Measurements from ENCODE around the gene GRPEL2.
"Not testable (repeated sequence)": the region's sequence is repeated elsewhere in the genome, so short reads cannot be mapped to it uniquely, and the experiment has no call there.

The GRPEL2 gene

DNA sequence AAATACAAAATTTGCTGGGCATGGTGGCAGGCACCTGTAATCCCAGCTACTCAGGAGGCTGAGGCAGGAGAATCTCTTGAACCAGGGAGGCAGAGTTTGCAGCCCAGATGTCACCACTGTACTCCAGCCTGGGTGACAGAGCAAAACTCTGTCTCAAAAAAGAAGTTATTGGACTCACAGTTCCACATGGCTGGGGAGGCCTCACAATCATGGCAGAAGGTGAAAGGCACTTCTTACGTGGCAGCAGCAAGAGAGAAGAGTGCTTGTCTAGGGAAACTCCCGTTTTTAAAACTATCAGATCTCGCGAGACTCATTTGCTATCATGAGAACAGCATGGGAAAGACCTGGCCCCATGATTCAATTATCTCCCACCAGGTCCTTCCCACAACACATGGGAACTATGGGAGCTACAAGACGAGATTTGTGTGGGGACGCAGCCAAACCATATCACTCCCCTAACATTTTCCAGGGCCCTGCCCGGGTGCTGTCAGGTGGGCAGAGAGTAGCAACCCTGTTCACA is 53.5 kb downstream of the GRPEL2 start:
- not testable (repeated sequence) for DNase-seq (ENCODE audit: low read depth)

DNA sequence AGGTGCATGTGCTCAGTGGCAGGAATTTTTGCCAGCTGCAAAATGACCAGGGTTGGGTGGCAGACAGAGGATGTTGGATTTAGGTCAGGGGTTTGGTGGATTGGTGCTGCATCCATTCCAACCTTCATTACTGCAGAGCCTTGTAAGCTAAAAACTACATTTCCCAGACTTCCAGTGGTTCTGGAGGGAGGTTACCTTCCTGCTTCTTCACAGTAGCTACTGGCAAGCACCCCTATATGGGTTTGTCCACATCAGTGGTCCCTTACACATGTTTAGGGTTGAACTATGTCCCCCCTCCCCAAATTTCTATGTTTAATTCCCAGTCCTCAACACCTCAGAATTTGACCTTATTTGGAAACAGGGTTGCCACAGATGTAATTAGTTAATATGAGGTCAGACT is 54.5 kb downstream of the GRPEL2 start:
- DNase-seq (ENCODE audit: low read depth) = no peak

DNA sequence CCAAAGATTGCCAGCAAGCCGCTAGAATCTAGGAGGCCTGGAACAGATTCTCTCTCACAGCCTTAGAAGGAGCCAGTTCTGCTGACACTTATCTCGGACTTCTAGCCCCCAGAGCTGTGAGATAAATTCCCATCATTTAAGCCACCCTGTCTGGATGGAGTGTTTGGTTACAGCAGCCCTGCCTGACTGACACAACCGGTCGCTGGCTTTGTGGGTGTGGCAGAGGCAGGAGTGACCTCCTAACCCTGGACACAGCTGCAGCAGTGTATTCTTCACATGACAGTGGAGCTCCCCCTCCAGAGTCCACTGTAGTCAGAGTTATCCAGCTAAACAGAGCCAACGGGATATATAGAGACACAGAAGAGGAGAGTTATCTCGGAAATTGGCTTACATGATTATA is 55.0 kb downstream of the GRPEL2 start:
- no peak for DNase-seq (ENCODE audit: low read depth)

DNA sequence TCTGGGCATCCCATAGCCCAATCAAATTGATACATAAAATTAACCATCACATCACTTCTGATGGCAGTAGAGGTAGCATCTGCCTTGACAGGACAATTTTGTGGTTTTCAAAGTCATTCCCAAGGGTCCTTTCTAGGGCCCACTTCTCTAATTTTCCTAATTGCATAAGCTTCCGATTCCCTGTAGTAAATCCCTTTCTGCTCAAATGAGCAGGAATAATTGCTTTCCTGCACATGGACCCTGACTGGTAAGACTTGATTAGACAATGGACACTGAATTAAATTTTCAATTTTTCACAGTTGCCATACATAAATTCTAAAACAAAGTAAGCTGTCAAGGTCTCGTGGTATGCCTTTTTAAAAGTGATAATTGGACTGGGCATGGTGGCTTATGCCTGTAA is 55.8 kb downstream of the GRPEL2 start:
- DNase-seq (ENCODE audit: low read depth) = no peak

DNA sequence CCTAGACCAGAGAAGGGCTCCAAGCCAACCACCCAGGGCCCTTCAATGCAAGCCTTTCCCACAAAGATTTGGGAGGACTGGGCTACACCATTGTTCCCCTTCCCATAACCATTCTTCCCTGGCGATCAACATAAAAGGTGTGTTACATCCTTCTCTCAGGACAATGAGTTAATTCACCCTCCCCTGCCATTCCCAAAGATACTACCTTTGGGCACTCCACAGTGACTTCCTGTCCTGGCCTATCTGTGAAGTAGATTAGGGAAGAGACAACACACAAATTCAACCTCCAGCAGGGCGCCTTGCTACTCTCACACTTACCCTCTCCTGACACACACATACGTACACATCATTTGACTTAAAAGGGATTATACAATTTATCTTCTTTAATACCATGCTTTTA is 57.0 kb downstream of the GRPEL2 start:
- no peak for DNase-seq (ENCODE audit: low read depth)
